Neural cell (in vitro differentiated cells): ENCODE measurements around the gene CDH19. TPM values are rescaled to one million over a fixed set of nuclear protein-coding genes. Genes with fewer than 3 reads are reported as not detected.
A peak's percentile ranks its signal among the peaks of the same experiment; 100 is the strongest.

Experiments
- H2AFZ ChIP-seq: fragments of 200-600, 300-800 bp; sonication (generic), shearing (Covaris generic); 2 replicates; pipeline ENCODE4 v1.6.0; 2014; ENCODE audit warnings: low read depth, mild to moderate bottlenecking, antibody characterized with exemption, low read length, moderate library complexity
- H3F3A ChIP-seq: fragments of 200-600 bp; shearing (Covaris generic); 2 replicates; pipeline ENCODE4 v1.6.1; 2016; ENCODE audit warnings: mild to moderate bottlenecking, moderate library complexity, mixed read lengths, antibody characterized with exemption, low read length; ENCODE audit not compliant: insufficient read depth, poor library complexity, severe bottlenecking
- H3K27ac ChIP-seq: fragments of 200-600, 300-800 bp; sonication (generic), shearing (Covaris generic); 2 replicates; pipeline ENCODE4 v1.5.1; 2014; ENCODE audit warnings: mild to moderate bottlenecking, low read length, moderate library complexity
- H3K27me3 ChIP-seq: fragments of 300-800, 200-600 bp; sonication (generic), shearing (Covaris generic); 2 replicates; pipeline ENCODE4 v1.6.0; 2014; ENCODE audit warnings: mild to moderate bottlenecking, low read depth, low read length, moderate library complexity; ENCODE audit not compliant: insufficient read depth
- H3K36me3 ChIP-seq: fragments of 300-800, 200-600 bp; sonication (generic), shearing (Covaris generic); 2 replicates; pipeline ENCODE4 v1.5.1; 2014; ENCODE audit warnings: mild to moderate bottlenecking, antibody characterized with exemption, low read length, moderate library complexity; ENCODE audit not compliant: insufficient read depth
- H3K4me2 ChIP-seq: fragments of 300-800, 200-600 bp; sonication (generic), shearing (Covaris generic); 2 replicates; pipeline ENCODE4 v1.6.0; 2014; ENCODE audit warnings: mild to moderate bottlenecking, low read length
- H3K4me3 ChIP-seq: fragments of 300-800, 200-600 bp; sonication (generic), shearing (Covaris generic); 2 replicates; pipeline ENCODE4 v1.5.1; 2014; ENCODE audit warnings: mild to moderate bottlenecking, low read length, moderate library complexity
- H3K79me2 ChIP-seq: fragments of 200-600 bp; shearing (Covaris generic); replicated peaks from 2 replicates; pipeline ENCODE4 v1.6.0; 2014; ENCODE audit warnings: mild to moderate bottlenecking, low read length, moderate library complexity; ENCODE audit not compliant: insufficient read depth
- H3K9ac ChIP-seq: fragments of 300-800, 200-600 bp; sonication (generic), shearing (Covaris generic); 2 replicates; pipeline ENCODE4 v1.6.1; 2016; ENCODE audit warnings: mild to moderate bottlenecking, low read length, mixed read lengths
- H3K9me2 ChIP-seq: fragments of 200-600 bp; shearing (Covaris generic); 2 replicates; pipeline ENCODE4 v1.6.1; 2016; ENCODE audit warnings: mild to moderate bottlenecking, low read length, mixed read lengths; ENCODE audit not compliant: insufficient read depth
- H3K9me3 ChIP-seq: fragments of 200-600, 300-800 bp; sonication (generic), shearing (Covaris generic); 2 replicates; pipeline ENCODE4 v1.6.1; 2016; ENCODE audit warnings: mild to moderate bottlenecking, mixed run types, low read length, moderate library complexity, mixed read lengths
- H4K20me1 ChIP-seq: fragments of 200-600 bp; shearing (Covaris generic); 2 replicates; pipeline ENCODE4 v1.6.1; 2016; ENCODE audit warnings: mild to moderate bottlenecking, mixed run types; ENCODE audit not compliant: insufficient read depth
- CTCF ChIP-seq: fragments of 450-650 bp; IDR thresholded peaks from 2 replicates; pipeline ENCODE4 v1.5.1; 2014; ENCODE audit warnings: antibody characterized with exemption, mild to moderate bottlenecking, moderate library complexity; ENCODE audit not compliant: poor library complexity, severe bottlenecking
- EZH2 ChIP-seq: fragments of 200-600, 300-800 bp; shearing (Covaris generic), sonication (generic); IDR thresholded peaks from 2 replicates; pipeline ENCODE4 v1.6.1; 2014; ENCODE audit warnings: antibody characterized with exemption, low read length, borderline replicate concordance, mild to moderate bottlenecking; ENCODE audit not compliant: insufficient read depth, poor library complexity, severe bottlenecking
- POLR2AphosphoS5 ChIP-seq: IDR thresholded peaks from 2 replicates; pipeline ENCODE4 v1.6.1; 2012
- RAD21 ChIP-seq: fragments of 450-650 bp; conservative IDR thresholded peaks from 2 replicates; pipeline ENCODE4 v1.6.1; 2014; ENCODE audit warnings: antibody characterized with exemption, mild to moderate bottlenecking, moderate library complexity
- REST ChIP-seq: IDR thresholded peaks from 2 replicates; pipeline ENCODE4 v1.6.1; 2012; ENCODE audit warnings: borderline replicate concordance
- SMC3 ChIP-seq: fragments of 450-650 bp; conservative IDR thresholded peaks from 2 replicates; pipeline ENCODE4 v1.6.1; 2014; ENCODE audit warnings: antibody characterized with exemption, mild to moderate bottlenecking, moderate library complexity; ENCODE audit not compliant: poor library complexity
- TAF1 ChIP-seq: IDR thresholded peaks from 2 replicates; pipeline ENCODE4 v1.6.1; 2012; ENCODE audit warnings: low read depth
- polyA plus RNA-seq: library from polyadenylated mRNA; depleted of rRNA; stranded (reverse); fragments of >200 nt; gene quantifications from 2 replicates; pipeline ENCODE4 v1.2.3, GENCODE V29; 2014

CDH19 gene
- polyA plus RNA-seq, 1 donor from 2014 or later = 0.11 TPM

GRCh38 chr18:66548747-66549146 lies 55.1 kb downstream of the CDH19 start:
- H4K20me1 ChIP-seq = no peaks in the 10 kb centered on the region
- no peak overlapping the region for H3K4me3 ChIP-seq
- no peaks in the 10 kb centered on the region for H3K9me2 ChIP-seq
- H3K27me3 ChIP-seq = no peaks in the 10 kb centered on the region
- no peak overlapping the region for H3K9ac ChIP-seq
- H3K9me3 ChIP-seq = no peaks in the 10 kb centered on the region
- H3K27ac ChIP-seq = no peak overlapping the region
- no peaks in the 10 kb centered on the region for H3K79me2 ChIP-seq
- H3F3A ChIP-seq = no peaks in the 10 kb centered on the region
- no peak overlapping the region for H2AFZ ChIP-seq
- no peak overlapping the region for H3K4me2 ChIP-seq
- TF ChIP-seq CTCF = no peak
- no peak for TF ChIP-seq REST
- TF ChIP-seq SMC3 = no peak
- no peak for TF ChIP-seq POLR2AphosphoS5
- TF ChIP-seq EZH2 = no peak
- TF ChIP-seq TAF1 = no peak
- no peak for TF ChIP-seq RAD21
- H3K36me3 ChIP-seq = no peaks in the 10 kb centered on the region

- no peak overlapping the region for H3K9ac ChIP-seq
- no peaks in the 10 kb centered on the region for H3F3A ChIP-seq
- H2AFZ ChIP-seq = no peak overlapping the region
- H3K9me3 ChIP-seq = no peaks in the 10 kb centered on the region
- H4K20me1 ChIP-seq = no peaks in the 10 kb centered on the region
- H3K27ac ChIP-seq = peak overlapping the region; percentile 42
- peak; percentile 70 for TF ChIP-seq POLR2AphosphoS5
- no peak for TF ChIP-seq CTCF
- H3K4me3 ChIP-seq = no peak overlapping the region
- no peaks in the 10 kb centered on the region for H3K9me2 ChIP-seq
- H3K36me3 ChIP-seq = no peaks in the 10 kb centered on the region
- no peaks in the 10 kb centered on the region for H3K27me3 ChIP-seq
- no peaks in the 10 kb centered on the region for H3K79me2 ChIP-seq
- H3K4me2 ChIP-seq = no peak overlapping the region
Measured at GRCh38 chr18:66534110-66534509, 69.8 kb downstream of the CDH19 start.
